MM.1S (cell line): ENCODE data around the gene GRIK1.

Experiments
- EZH2 ChIP-seq: fragments of 300-600 bp; sonication (generic); optimal IDR thresholded peaks from 2 replicates; pipeline ENCODE3; 2017; ENCODE audit warnings: low read depth, mild to moderate bottlenecking, antibody characterized with exemption, low read length, mixed read lengths
- EZH2phosphoT487 ChIP-seq: fragments of 300-600 bp; sonication (generic); IDR thresholded peaks from 2 replicates; pipeline ENCODE4 v1.6.1; 2018; ENCODE audit warnings: antibody characterized with exemption, low read length
- TF ChIP-seq, protein P1 (sequence below): fragments of 300-600 bp; sonication (generic); IDR thresholded peaks from 2 replicates; pipeline ENCODE4 v1.5.1; 2016; ENCODE audit warnings: antibody characterized with exemption, low read length, mixed read lengths

DNA sequence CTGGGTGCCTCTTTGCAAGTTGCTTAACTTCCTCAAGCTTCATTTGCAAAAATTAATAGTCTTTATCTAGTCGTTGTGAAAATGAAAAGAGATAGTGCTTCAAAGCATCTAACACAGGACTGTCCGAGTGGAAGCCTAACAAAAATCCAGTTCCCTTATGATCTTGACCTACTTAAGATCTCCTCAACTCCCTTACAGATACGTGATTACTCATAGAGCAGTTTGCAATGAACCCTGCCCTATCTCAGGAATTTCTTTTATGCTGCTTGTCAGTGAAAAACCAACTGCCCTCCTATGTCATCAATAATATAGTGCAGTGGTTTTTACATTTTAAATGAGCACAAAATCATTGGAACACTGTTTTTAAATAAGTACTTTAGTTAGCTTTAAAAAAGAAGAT, 326.8 kb downstream of the GRIK1 start:
- TF ChIP-seq, protein P1, sequence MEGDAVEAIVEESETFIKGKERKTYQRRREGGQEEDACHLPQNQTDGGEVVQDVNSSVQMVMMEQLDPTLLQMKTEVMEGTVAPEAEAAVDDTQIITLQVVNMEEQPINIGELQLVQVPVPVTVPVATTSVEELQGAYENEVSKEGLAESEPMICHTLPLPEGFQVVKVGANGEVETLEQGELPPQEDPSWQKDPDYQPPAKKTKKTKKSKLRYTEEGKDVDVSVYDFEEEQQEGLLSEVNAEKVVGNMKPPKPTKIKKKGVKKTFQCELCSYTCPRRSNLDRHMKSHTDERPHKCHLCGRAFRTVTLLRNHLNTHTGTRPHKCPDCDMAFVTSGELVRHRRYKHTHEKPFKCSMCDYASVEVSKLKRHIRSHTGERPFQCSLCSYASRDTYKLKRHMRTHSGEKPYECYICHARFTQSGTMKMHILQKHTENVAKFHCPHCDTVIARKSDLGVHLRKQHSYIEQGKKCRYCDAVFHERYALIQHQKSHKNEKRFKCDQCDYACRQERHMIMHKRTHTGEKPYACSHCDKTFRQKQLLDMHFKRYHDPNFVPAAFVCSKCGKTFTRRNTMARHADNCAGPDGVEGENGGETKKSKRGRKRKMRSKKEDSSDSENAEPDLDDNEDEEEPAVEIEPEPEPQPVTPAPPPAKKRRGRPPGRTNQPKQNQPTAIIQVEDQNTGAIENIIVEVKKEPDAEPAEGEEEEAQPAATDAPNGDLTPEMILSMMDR: no peak
- TF ChIP-seq EZH2phosphoT487 (no peak), EZH2 (no peak)
